SU-DHL-6 (cell line): Measurements from ENCODE around the gene AGPAT3.

ENCODE experiments used
- H2AFZ ChIP-seq: fragments of 200-600 bp; sonication (generic); 2 replicates; pipeline ENCODE4 v1.6.1; 2014; ENCODE audit warnings: low read depth, mild to moderate bottlenecking, moderate library complexity, mixed read lengths, antibody characterized with exemption, low read length; ENCODE audit not compliant: severe bottlenecking
- H3F3A ChIP-seq: fragments of 200-600 bp; shearing (Covaris generic); 2 replicates; pipeline ENCODE4 v1.6.0; 2016; ENCODE audit warnings: antibody characterized with exemption, mild to moderate bottlenecking; ENCODE audit not compliant: insufficient read depth
- H3K27ac ChIP-seq: fragments of 200-600 bp; sonication (generic); 2 replicates; pipeline ENCODE4 v1.5.1; 2016; ENCODE audit warnings: low read depth, mild to moderate bottlenecking, low read length, moderate library complexity, mixed read lengths
- H3K27me3 ChIP-seq: fragments of 200-600 bp; sonication (generic), shearing (Covaris generic); 2 replicates; pipeline ENCODE4 v1.6.0; 2014; ENCODE audit warnings: mild to moderate bottlenecking, low read length
- H3K36me3 ChIP-seq: fragments of 200-600 bp; sonication (generic); 2 replicates; pipeline ENCODE4 v1.6.1; 2014; ENCODE audit warnings: mild to moderate bottlenecking, low read length, mixed read lengths
- H3K4me2 ChIP-seq: fragments of 300-600, 200-600 bp; shearing (Covaris generic), sonication (generic); 2 replicates; pipeline ENCODE4 v1.6.0; 2014; ENCODE audit warnings: low read length, low read depth, mild to moderate bottlenecking; ENCODE audit not compliant: poor library complexity, severe bottlenecking
- H3K4me3 ChIP-seq: fragments of 200-600 bp; sonication (generic); 2 replicates; pipeline ENCODE4 v1.5.1; 2014; ENCODE audit warnings: antibody characterized with exemption, low read length, mild to moderate bottlenecking, mixed read lengths; ENCODE audit not compliant: insufficient read depth, poor library complexity, severe bottlenecking
- H3K79me2 ChIP-seq: fragments of 200-600 bp; sonication (generic); 2 replicates; pipeline ENCODE4 v1.6.1; 2014; ENCODE audit warnings: mild to moderate bottlenecking, low read length, moderate library complexity; ENCODE audit not compliant: insufficient read depth
- H3K9ac ChIP-seq: fragments of 200-600 bp; sonication (generic); 2 replicates; pipeline ENCODE4 v1.7.0; 2014; ENCODE audit warnings: mild to moderate bottlenecking, low read length
- H3K9me2 ChIP-seq: fragments of 200-600 bp; sonication (generic); replicated peaks from 2 replicates; pipeline ENCODE4 v1.6.1; 2014; ENCODE audit warnings: low read length; ENCODE audit not compliant: insufficient read depth
- H3K9me3 ChIP-seq: fragments of 200-600 bp; sonication (generic); 2 replicates; pipeline ENCODE4 v1.6.1; 2014; ENCODE audit warnings: low read length, mixed read lengths; ENCODE audit not compliant: insufficient read depth
- H4K20me1 ChIP-seq: fragments of 200-600 bp; sonication (generic); 2 replicates; pipeline ENCODE4 v1.6.1; 2014; ENCODE audit warnings: low read depth, mild to moderate bottlenecking, antibody characterized with exemption, low read length, moderate library complexity, mixed read lengths
- EZH2phosphoT487 ChIP-seq: fragments of 200-600 bp; sonication (generic), shearing (Covaris generic); conservative IDR thresholded peaks from 2 replicates; pipeline ENCODE4 v1.6.1; 2018; ENCODE audit warnings: mild to moderate bottlenecking, antibody characterized with exemption, low read length, moderate library complexity, mixed read lengths
- TF ChIP-seq, protein P1 (sequence below): fragments of 200-600 bp; sonication (generic); IDR thresholded peaks from one replicate; pipeline ENCODE4 v1.5.1; 2017; ENCODE audit warnings: antibody characterized with exemption, mild to moderate bottlenecking, low read length, moderate library complexity; ENCODE audit not compliant: insufficient read depth, poor library complexity, severe bottlenecking

AGPAT3 gene

GRCh38 chr21:43866659-43867331, 1.8 kb downstream of the AGPAT3 start:
- Histone ChIP-seq H3K9me3 (no peaks in the 10 kb centered on the region), H3K4me2 (no peak overlapping the region), H3F3A (no peaks in the 10 kb centered on the region), H3K27me3 (no peaks in the 10 kb centered on the region), H3K4me3 (no peak overlapping the region), H3K36me3 (no peaks in the 10 kb centered on the region), H4K20me1 (no peaks in the 10 kb centered on the region), H3K79me2 (no peaks in the 10 kb centered on the region), H2AFZ (no peak overlapping the region), H3K9ac (no peak overlapping the region), H3K9me2 (no peaks in the 10 kb centered on the region), H3K27ac (no peak overlapping the region)
- TF ChIP-seq, protein P1, sequence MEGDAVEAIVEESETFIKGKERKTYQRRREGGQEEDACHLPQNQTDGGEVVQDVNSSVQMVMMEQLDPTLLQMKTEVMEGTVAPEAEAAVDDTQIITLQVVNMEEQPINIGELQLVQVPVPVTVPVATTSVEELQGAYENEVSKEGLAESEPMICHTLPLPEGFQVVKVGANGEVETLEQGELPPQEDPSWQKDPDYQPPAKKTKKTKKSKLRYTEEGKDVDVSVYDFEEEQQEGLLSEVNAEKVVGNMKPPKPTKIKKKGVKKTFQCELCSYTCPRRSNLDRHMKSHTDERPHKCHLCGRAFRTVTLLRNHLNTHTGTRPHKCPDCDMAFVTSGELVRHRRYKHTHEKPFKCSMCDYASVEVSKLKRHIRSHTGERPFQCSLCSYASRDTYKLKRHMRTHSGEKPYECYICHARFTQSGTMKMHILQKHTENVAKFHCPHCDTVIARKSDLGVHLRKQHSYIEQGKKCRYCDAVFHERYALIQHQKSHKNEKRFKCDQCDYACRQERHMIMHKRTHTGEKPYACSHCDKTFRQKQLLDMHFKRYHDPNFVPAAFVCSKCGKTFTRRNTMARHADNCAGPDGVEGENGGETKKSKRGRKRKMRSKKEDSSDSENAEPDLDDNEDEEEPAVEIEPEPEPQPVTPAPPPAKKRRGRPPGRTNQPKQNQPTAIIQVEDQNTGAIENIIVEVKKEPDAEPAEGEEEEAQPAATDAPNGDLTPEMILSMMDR = no peak

GRCh38 chr21:43867332-43867703, 2.3 kb downstream of the AGPAT3 start:
- Histone ChIP-seq H3K4me3 (no peak overlapping the region), H3K79me2 (no peaks in the 10 kb centered on the region), H3K27ac (no peak overlapping the region), H2AFZ (no peak overlapping the region), H3K36me3 (no peaks in the 10 kb centered on the region), H3K27me3 (no peaks in the 10 kb centered on the region), H3K9me3 (no peaks in the 10 kb centered on the region), H3K9me2 (no peaks in the 10 kb centered on the region), H4K20me1 (no peaks in the 10 kb centered on the region), H3F3A (no peaks in the 10 kb centered on the region), H3K4me2 (no peak overlapping the region), H3K9ac (no peak overlapping the region)
- TF ChIP-seq, protein P1 = no peak
- no peak for TF ChIP-seq EZH2phosphoT487

DNA sequence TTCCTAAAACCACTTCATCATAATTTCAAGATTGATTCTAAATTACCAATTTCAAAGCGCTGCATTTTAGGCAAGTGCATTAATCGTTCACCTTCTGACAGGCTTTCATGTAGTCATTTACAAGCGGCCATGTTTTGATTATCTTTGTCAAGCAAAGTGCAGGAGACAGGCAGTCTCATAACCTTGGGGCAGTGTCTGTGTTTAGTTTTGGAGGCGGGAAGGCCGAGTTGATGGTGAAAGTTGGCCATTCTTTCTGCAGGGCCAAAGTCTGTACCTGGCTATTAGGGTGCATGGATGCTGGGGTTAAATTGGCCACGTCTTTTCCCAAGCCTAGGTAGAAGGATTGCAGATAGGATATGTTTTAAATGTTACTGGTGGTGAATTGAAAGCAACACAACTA, 2.9 kb downstream of the AGPAT3 start:
- no peaks in the 10 kb centered on the region for H3K9me2 ChIP-seq
- no peaks in the 10 kb centered on the region for H3F3A ChIP-seq
- H3K36me3 ChIP-seq = no peaks in the 10 kb centered on the region
- no peak overlapping the region for H3K27ac ChIP-seq
- H3K79me2 ChIP-seq = no peaks in the 10 kb centered on the region
- H2AFZ ChIP-seq = no peak overlapping the region
- H4K20me1 ChIP-seq = no peaks in the 10 kb centered on the region
- no peak overlapping the region for H3K4me2 ChIP-seq
- no peaks in the 10 kb centered on the region for H3K27me3 ChIP-seq
- no peak overlapping the region for H3K4me3 ChIP-seq
- no peak overlapping the region for H3K9ac ChIP-seq
- no peak for TF ChIP-seq EZH2phosphoT487
- TF ChIP-seq, protein P1 = no peak
- H3K9me3 ChIP-seq = no peaks in the 10 kb centered on the region
